Measurements from ENCODE around the gene GINS2.
A peak's percentile ranks its signal among the peaks of the same experiment; 100 is the strongest.

Gene GINS2

GRCh38 chr16:85687651-85688471 is 893 bp downstream of the GINS2 start:
- no peak for DNase-seq

DNA sequence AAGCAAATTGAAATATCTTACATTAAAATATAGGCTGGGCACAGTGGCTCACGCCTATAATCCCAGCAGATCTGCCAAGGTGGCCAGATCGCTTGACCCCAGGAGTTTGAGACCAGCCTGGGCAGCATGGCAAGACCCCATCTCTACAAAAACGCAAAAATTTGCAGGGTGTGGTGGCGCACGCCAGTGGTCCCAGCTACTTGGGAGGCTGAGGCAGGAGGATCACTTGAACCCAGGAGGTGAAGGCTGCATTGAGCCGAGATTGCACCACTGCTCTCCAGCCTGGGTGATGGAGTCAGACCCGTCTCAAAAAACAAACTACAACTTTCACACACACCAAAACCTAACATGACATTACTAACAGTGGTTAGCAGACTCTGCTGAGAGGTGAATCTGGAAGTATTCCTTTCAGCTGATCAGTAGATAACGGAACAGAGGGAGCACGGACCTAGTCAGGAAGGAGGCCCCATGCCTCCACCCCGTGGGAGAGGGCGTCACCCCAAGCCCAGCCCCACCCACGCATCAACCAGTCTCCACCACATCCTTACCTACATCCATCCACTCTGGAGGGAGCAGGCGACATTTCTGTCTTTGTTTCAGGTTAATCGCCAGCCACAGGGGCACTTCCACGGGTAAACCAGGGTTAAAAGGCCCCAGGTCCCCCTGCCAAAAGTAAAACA is 1.7 kb downstream of the GINS2 start:
- peak; percentile 44 for DNase-seq

- no peak for DNase-seq
Observed at GRCh38 chr16:85685251-85685650, 3.5 kb downstream of the GINS2 start.

GRCh38 chr16:85683363-85683762 is 5.4 kb downstream of the GINS2 start:
- no peak for DNase-seq

- DNase-seq: no peak
Observed at GRCh38 chr16:85682516-85682915, 6.2 kb downstream of the GINS2 start.

DNA sequence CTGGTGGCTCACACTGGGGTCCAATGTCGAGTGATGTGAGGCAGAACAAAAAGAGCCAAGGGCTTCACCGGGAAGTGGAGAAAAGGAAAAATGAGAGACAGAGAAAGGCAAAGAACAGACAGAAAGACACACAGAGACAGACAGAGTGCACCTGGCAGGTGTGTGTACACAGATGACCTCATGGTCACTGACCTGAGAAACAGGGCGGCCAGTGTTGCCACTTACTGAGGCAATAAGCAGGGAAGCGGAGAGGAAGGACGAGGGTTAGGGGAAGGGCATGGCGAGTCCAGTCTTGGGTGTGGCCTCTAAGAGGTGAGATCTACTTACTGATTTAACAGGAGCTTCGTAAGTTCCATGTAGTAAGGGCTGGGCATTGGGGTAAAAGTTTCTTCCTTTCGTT is 7.5 kb downstream of the GINS2 start:
- no peak for DNase-seq

- DNase-seq: no peak
Observed at GRCh38 chr16:85680352-85680944, 8.3 kb downstream of the GINS2 start.

DNA sequence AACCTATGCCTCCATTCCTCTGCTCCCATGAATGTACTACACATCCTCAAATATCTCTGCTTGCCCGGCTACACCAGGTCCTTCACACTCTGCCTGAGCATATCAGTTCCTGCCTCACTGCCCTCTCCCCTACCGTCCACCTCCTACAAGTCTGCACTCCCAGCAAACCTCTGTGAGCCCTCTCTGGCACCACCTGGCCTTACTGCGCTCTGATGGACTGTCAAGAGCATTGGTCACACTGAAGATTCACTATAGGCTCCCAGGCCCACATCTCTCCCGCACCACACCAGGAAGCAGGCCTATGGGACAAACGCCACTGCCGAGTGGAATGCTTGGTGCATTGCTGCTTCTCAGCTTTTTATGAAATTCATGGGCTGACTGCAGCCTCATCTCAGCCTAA is 8.9 kb downstream of the GINS2 start:
- DNase-seq: no peak

DNA sequence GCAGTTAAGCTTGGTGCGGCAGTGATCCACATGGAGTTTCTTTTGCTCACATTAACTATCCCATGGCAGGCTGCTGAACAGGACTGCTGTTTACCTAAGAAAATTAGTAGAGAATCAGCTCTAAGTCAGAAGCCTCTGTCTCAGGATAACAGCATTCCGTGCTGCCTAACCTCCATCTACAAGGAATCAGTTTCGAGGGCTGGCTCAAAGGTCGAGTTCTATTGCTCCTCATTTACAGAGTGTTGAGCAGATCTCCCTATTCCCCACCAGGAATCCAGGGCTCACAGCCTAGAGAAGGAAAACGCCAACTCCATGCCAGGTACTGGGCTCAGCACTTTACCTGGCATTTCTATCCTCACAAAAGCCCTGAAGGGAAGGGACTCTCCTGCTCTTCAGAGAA is 9.9 kb downstream of the GINS2 start:
- no peak for DNase-seq

- DNase-seq: no peak
Observed at GRCh38 chr16:85678016-85678415, 10.7 kb downstream of the GINS2 start.

- no peak for DNase-seq
Observed at GRCh38 chr16:85677383-85677967, 11.3 kb downstream of the GINS2 start.

DNA sequence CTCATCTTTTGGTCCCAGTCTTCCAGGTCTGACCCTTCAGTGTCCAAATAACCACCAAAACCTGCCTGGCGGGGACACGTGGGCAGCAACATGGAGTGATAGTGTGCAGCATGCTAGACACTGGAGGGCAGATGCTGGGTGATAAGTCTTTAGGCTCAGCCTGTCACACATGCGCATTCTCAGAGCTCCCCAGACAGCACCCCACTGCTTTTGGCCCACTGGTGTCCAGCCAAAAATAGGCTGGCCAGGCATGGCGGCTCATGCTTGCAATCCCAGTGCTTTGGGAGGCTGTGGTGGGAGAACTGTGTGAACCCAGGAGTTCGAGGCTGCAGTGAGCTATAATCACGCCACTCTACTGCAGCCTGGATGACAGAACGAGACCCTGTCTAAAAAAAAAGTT is 12.3 kb downstream of the GINS2 start:
- no peak for DNase-seq

- DNase-seq: no peak
Observed at GRCh38 chr16:85675251-85675874, 13.4 kb downstream of the GINS2 start.

DNA sequence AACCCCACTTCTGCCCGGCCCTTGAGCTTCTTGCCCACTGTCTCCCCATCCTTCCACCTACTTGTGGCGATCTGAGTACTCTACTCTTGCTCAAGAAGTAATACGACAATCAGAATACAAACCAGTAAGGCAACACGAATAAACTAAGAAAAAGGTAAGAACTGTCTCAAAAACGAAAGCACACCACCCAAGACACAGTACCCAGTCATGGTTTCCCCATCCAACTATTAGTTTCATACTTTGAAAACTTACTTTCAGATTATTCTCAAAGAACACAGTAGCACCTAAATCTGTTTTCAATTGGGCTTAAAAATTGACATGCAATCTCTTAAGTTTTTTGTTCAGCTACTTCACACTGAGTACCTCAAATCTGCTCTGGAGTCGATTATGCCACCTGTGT is 13.9 kb downstream of the GINS2 start:
- DNase-seq: no peak

DNA sequence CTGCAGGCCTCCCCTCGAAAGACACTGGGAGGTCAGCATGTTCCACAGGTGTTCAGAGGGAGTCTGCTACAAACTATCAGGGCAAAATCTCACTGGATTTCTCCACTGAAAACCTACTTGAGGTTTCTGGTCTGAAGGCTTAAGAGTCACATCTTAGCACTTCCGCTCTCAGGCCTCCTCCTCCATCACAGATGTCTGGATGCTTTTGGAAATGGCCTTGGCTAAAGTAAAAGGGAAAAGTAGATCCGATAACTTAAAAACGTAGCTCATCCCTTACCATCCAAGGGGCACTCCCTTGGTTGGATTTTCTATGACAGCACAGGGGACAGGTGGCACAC is 14.4 kb downstream of the GINS2 start:
- no peak for DNase-seq

- no peak for DNase-seq
Observed at GRCh38 chr16:85673529-85674417, 15.0 kb downstream of the GINS2 start.

GRCh38 chr16:85670840-85671239 is 17.9 kb downstream of the GINS2 start:
- no peak for DNase-seq

- DNase-seq: no peak
Observed at GRCh38 chr16:85668676-85669424, 19.9 kb downstream of the GINS2 start.

GRCh38 chr16:85667841-85668413 is 20.8 kb downstream of the GINS2 start:
- no peak for DNase-seq

GRCh38 chr16:85667261-85667660 is 21.5 kb downstream of the GINS2 start:
- DNase-seq: no peak

DNA sequence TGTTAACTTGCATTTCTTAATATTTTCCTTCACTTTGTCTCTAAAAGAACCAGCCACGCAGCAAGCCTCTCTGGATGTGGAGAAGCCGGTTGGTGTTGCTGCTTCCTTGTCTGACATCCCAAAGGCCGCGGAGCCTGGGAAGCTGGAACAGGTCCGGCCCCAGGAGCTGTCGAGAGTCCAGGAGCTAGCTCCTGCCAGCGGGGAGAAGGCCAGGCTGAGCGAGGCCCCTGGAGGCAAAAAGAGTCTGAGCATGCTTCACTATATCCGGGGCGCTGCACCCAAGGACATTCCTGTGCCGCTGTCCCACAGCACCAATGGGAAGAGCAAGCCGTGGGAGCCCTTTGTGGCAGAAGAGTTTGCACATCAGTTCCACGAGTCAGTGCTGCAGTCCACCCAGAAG is 22.8 kb downstream of the GINS2 start:
- no peak for DNase-seq

All from central memory CD4-positive, alpha-beta T cell (primary cell).